Stimulated activated CD4-positive, alpha-beta T cell treated with anti-CD3 and anti-CD28 coated beads, Interleukin-2, amount 100 ng/mL, for 48 hours (primary cell): ENCODE measurements around the gene NINL.
"Not testable (repeated sequence)": the region's sequence is repeated elsewhere in the genome, so short reads cannot be mapped to it uniquely, and the experiment has no call there.

ENCODE experiments used
- DNase-seq, 2 donors: peaks; one replicate each; pipeline ENCODE4 v3.0.0-alpha.2; 2020

The NINL gene

GRCh38 chr20:25592135-25592852 lies 7.0 kb upstream of the NINL start:
- no peak for DNase-seq

DNA sequence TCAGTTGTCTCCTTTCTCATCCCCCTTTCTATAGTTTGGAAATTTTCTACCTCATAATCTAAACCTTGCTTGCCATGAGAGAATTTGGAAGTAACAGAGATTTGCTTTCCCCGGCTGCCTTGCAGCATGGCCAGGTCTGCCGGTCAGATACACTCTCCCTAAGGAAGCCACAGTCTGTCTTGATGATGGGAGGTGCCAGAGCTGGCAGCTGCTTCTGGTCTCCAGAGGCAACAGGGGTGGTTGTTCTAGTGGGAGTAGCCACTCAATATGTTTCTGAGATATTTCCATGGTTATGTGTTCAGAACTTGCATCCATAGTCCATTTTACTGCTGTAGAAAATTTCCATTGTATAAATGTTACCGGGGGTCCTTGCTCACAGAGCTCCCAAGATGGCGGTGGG lies 5.4 kb upstream of the NINL start:
- DNase-seq, result not testable (repeated sequence)

GRCh38 chr20:25588491-25588890 lies 3.2 kb upstream of the NINL start:
- no peak for DNase-seq

GRCh38 chr20:25587536-25587935 lies 2.2 kb upstream of the NINL start:
- no peak for DNase-seq

DNA sequence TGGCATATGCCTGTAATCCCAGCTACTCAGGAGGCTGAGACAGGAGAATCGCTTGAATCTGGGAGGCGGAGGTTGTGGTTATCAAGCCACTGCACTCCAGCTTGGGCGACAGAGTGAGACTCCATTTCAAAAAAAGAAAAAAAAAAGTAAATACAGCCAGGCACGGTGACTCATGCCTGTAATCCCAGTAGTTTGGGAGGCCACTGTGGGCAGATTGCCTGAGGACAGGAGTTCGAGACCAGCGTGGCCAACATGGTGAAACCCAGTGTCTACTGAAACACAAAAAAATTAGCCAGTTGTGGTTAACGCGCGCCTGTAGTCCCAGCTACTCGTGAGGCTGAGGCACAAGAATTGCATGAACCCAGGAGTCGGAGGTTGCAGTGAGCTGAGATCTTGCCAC lies 1.5 kb upstream of the NINL start:
- DNase-seq, result no peak

DNA sequence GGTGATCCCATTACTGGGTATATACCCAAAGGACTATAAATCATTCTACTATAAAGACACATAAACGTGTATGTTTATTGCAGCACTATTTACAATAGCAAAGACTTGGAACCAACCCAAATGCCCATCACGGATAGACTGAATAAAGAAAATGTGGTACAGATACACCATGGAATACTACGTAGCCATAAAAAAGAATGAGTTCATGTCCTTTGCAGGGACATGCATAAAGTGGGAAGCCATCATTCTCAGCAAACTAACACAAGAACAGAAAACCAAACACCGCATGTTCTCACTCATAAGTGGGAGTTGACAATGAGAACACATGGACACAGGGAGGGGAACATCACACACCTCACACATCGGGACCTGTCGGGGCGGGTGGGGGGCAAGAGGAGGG lies 1.7 kb downstream of the NINL start:
- DNase-seq, result not testable (repeated sequence)

- DNase-seq, result no peak
These were observed 4.6 kb downstream of the NINL start for GRCh38 chr20:25580711-25581110.

DNA sequence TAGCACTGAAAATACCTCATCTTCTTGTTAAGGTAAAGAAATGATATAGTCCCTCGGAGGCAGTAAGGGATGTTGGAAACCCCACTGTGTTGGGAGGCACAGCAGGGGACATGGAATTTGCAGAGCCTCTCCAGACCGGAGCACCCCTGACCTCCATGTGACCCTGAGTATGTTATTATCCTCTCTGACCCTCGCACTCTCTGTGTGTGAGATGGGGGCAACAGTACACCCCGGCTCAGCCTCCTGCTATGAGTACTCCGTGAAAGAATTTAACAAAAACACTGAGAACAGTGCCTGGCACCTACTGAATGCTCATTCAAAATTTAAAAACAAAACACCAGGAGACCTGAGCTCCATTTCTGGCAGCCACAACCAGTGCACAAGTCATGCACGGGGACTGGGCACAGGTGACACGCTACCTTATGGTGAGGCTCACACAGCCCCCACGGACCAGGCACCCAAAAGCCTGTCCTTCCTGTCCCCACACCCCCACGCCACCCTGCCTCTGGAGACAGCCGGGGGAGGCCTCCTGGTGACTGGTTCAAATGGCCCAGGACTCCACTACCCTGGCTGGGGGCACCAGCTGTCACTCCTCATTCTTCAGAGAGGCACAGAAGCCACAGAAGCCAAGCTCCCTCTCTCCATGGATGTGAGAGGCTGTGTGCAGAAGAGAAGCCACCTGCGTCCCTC lies 6.1 kb downstream of the NINL start:
- DNase-seq, result no peak

DNA sequence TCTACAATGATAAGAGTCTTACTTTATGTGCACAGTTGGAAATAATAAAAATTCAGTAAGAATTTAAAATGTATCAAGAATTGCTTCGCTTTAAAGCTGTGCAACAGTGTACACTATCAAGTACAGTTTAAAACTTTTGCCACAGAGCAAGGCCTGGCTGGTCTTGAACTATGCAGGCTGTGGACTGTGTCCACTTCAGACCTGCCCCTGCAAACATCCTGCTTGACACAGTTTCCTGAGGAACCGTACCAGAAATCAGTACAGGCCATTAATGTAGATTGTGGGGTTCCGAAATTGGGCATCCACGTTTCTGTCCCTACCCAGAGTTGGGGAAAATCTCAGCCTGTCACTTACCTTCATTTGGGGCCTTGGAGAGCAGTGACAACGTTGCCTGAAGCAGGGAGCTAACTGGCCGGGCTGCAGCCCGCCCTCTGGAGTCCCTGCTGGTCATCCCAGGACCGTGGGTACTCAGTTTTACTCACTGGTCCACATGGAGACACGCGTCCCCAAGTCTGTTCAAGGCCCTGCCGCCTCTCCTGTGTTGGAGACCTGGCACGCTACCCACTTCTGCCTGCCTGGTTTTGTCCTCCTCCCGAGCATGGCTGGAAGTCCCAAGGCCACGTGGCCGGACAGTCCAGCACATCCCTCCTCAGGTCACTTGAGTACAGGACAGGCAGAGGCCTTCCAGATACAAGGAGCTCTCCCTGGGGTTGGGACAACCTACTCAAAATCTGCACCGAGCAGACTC lies 8.4 kb downstream of the NINL start:
- DNase-seq, result no peak

DNA sequence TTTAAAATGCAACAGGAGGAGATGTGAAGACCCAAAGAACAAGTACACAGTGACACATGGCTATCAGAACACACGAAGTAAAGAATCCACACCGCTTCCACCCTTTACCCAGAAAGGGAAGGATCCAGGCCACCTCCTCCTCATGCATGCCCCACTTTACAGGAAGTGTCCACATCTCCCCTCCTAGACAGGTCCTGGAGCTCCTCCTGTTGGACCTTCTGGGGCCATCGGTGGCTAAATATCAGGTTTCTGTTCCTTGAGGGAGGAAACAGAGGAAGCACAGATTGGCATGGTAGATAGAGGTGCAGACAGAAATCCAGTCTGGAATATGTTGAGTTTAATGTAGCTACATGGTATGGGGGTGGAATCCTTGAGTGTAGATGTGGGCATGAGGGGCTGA lies 10.9 kb downstream of the NINL start:
- DNase-seq, result no peak

DNA sequence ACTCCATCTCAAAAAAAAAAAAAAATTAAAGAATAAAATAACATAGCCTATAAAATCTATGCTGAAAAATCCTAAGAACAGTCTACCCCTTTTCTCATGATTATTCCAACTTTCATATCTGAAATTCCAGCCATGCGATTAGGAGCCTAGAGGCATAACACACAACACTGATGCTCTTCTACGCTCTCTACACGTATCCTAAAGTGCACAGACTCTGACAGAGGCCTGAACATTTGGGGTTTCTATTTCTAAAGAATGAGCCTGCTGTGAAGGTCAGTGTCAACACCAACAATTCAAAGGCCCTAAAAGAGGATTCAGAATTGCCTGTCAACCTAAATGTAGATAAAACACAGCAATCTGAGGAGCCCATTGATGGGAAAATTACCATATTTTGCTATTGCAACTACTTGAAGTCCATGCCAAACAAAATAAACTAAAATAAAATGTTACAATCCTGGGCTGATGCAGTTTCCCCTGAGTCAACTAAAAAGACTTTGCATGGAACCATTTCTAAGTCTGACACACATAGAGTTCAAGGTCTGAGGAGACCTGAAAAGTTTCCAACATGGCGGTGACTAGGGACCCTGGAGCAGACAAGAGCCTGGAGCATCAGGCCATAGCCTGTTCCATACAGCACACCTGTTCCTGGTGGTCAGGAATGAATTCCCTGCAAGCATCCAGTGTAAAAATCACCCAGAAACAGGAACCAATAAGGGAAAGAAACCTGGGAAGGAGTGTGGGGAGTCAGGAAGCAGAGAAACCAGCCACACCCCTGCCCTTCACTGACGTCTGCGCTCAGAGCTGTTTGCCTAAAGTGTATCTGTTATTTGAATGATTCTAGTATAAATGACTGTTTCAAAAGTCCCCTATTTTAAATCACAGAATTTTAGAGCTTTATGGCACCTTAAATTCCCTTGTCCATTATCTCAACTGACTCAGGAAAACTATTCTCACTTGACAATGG lies 11.8 kb downstream of the NINL start:
- no peak for DNase-seq

- DNase-seq, result no peak
These were observed 13.5 kb downstream of the NINL start for GRCh38 chr20:25571817-25572216.

DNA sequence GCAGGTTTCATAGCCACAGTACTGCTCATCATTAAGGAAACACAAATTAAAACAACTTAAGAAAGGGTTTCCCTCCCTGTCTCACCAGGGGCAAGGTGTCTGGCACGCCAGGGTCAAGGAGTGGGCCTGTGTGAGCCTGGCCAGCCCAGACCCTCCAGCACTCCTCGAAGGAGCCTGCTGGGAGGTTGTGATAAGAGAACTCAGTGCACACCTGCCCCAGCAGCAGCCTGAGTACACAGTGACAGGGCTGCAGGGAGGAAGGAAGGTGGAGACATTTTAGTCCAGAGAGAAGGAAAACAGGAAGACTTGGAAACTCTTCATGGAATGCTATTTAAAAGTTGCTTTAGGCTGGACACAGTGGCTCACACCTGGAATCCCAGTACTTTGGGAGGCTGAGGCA lies 14.1 kb downstream of the NINL start:
- no peak for DNase-seq

- DNase-seq, result no peak
These were observed 15.2 kb downstream of the NINL start for GRCh38 chr20:25570148-25570530.

- no peak for DNase-seq
These were observed 18.0 kb downstream of the NINL start for GRCh38 chr20:25567286-25567685.

DNA sequence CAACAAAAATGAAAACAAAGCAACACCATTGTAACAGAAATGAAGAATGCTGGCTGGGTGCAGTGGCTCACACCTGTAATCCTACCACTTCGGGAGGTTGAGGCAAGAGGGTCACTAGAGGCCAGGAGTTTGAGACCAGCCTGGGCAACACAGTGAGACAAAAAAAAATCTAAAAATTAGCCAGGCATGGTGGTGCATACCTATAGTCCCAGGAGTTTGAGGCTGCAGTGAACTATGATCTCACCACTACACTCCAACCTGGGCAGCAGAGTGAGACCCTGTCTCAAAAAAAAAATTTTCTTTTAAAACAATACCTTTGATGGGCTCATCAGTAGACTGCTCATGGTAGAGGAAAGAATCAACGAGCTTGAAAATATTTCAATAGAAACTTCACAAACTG lies 18.5 kb downstream of the NINL start:
- DNase-seq, result no peak

DNA sequence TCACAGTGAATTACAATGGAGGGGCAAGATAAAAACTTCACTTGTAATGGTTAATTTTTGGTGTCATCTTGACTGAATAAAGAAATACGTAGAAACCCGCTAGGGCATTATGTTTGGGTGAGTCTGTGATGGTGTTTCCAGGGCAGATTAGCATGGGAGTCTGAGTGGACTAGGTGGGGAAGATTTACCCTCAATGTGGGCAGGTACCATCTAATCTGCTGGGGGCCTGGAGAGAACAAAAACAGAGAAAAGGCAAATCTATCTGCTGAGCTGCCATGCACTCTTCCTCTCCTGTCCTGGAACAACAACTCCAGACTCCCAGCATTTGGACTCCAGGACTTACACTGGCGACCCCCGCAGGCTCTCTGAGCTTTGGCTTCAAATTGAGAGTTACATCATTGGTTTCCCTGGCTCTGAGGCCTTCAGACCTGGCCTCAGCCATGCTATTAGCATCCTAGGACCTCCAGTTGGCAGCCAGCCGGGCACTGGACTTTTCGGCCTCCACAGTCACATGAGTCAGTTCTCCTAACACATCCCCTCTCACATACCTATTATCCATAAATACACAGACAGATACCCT lies 19.7 kb downstream of the NINL start:
- DNase-seq, result no peak

GRCh38 chr20:25563876-25564275 lies 21.5 kb downstream of the NINL start:
- no peak for DNase-seq

GRCh38 chr20:25563362-25563761 lies 22.0 kb downstream of the NINL start:
- no peak for DNase-seq

DNA sequence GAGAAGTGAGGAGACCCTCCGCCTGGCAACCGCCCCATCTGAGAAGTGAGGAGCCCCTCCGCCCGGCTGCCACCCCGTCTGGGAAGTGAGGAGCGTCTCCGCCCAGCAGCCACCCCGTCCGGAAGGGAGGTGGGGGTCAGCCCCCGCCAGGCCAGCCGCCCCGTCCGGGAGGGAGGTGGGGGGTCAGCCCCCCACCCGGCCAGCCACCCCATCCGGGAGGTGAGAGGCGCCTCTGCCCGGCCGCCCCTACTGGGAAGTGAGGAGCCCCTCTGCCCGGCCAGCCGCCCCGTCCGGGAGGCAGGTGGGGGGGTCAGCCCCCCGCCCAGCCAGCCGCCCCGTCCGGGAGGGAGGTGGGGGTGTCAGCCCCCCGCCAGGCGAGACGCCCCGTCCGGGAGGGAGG lies 23.6 kb downstream of the NINL start:
- not testable (repeated sequence) for DNase-seq

DNA sequence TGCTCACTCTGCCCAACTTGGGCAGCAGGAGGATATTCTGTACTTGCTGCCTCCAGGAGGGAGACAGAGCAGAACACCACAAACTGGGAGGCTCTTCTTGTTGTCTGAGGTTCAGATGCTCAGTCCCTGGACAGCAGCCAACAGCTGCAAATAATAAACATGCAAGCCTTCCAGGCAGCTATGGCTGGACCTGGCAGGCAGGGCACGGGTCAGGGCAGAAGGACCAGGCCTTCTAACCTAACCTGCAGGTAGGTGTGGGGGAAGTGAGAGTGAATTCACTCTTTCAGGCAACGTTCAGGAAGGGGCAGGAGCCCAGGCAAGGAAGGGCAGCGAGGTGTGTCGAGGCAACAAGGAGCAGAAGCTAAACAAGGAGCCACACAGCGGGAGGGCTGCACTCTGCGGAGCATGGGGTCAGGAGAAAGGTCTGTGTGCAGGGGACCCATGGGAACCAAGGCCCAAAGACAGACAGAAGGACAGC lies 31.5 kb downstream of the NINL start:
- DNase-seq, result no peak

GRCh38 chr20:25552977-25553376 lies 32.4 kb downstream of the NINL start:
- DNase-seq, result no peak
